Measurements from ENCODE around the gene FBXW12. TPM values are rescaled to one million over a fixed set of nuclear protein-coding genes. Genes with fewer than 3 reads are reported as not detected.
"Not testable (repeated sequence)": the region's sequence is repeated elsewhere in the genome, so short reads cannot be mapped to it uniquely, and the experiment has no call there.

Gene FBXW12
- total RNA-seq, 3 donors from 2014 or later = not detected

- ATAC-seq (no peak), DNase-seq (no peak)
- Histone ChIP-seq H3K36me3 (ENCODE audit: low read depth) (no peaks in the 10 kb centered on the region), H3K4me1 (ENCODE audit: low read depth) (no peaks in the 10 kb centered on the region), H3K9me3 (no peaks in the 10 kb centered on the region), H3K4me3 (no peak overlapping the region)
- no peak for TF ChIP-seq CTCF (IDR thresholded peaks at IDR 0.05)
- intact Hi-C loops (cut with DNase I, micrococcal nuclease) = no loop called here
These were observed 23.7 kb downstream of the FBXW12 start for GRCh38 chr3:48395714-48396113.

DNA sequence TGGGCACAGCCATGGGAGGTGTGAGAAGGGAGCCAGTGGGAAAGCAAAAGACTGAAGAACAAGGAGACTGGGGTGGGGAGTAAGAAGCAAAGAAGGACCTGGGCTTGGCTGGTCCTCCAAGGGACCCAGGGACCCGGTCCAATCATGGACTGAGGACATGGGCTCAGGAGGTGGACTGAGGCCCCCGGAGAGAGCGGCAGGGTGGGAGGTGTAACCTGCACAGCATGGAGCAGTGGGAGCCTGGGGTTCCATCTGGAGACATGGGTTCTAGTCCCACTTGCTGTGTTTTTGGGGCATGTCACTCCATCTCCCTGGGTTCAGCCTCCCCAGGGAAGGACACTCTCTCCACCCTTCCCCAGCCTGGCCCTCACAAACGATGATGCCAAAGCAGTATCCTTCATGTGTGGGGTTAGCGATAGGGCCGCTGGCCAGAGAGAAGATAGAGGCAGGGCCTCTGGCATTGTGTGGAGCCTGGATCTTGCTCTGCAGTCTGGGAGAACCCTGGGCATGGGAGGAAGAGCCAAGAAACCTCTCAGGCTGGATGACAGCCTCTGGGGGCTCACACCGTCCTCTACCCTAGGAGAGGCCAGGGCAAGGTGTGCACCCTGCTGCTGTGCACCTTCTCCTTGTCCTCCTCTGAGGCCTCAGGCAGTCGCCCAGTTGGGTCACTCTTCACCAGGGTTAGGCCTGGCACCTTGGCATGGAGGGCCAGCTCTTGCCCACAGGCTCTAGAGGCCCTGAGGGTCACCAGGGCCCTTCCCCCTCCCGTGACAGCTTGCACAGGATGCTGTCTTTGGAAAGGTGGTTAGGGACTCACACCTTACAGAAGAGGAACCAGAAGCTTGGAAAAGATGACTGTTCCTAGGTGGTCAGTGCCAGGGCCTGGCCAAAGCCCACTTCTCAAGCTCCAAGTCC, 26.0 kb downstream of the FBXW12 start:
- no peaks in the 10 kb centered on the region for H3K36me3 ChIP-seq (ENCODE audit: low read depth)
- ATAC-seq = no peak
- intact Hi-C loops (cut with DNase I, micrococcal nuclease) = no loop called here
- DNase-seq = peak in 1 of 3 donors; percentile 17
- no peaks in the 10 kb centered on the region for H3K4me1 ChIP-seq (ENCODE audit: low read depth)
- TF ChIP-seq CTCF (IDR thresholded peaks at IDR 0.05) = no peak
- H3K9me3 ChIP-seq = no peaks in the 10 kb centered on the region
- H3K4me3 ChIP-seq = no peak overlapping the region

DNA sequence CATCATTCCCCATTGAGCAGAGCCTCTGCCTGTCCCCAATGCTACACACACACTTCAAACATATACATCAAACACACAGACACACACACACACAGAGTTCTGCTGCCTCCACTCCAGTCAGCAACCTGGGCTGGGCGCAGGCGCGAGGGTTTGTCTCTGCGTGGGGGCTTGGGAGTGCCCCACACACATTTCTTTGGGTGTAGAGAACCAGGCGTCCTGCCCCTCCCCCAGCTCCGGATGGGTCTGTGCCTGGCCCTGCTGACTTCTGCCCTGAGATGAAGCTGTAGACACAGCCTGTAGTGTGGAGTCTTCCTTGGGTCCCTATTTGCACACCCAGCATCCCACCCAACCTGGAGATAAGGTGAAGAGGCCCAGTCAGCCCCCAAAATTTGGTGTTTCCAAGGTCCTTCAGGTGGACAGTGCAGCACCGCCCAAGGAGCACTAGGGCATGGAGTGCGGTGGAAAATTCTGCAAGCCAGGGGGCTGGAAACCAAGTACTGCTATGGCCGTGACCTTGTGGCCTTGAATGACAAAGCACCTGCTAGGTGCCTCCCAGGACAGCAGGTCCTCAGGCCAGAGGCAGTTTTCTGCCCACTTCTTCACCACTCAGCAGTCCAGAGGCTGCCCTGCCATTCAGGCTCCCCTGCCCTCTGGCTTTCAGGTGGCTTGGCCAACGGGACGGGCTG, 26.8 kb downstream of the FBXW12 start:
- DNase-seq (peak in 2 of 3 donors; percentile 3 to 19), ATAC-seq (peak; percentile 3)
- intact Hi-C loops (cut with DNase I, micrococcal nuclease) = no loop called here
- Histone ChIP-seq H3K9me3 (no peaks in the 10 kb centered on the region), H3K4me1 (ENCODE audit: low read depth) (no peaks in the 10 kb centered on the region), H3K36me3 (ENCODE audit: low read depth) (no peaks in the 10 kb centered on the region), H3K4me3 (no peak overlapping the region)
- TF ChIP-seq CTCF (IDR thresholded peaks at IDR 0.05) = no peak

- peak in 2 of 3 donors; percentile 3 to 25 for DNase-seq
- H3K4me3 ChIP-seq = no peak overlapping the region
- H3K4me1 ChIP-seq (ENCODE audit: low read depth) = no peaks in the 10 kb centered on the region
- ATAC-seq = peak; percentile 6
- intact Hi-C loops (cut with DNase I, micrococcal nuclease) = loop anchor here (2.0 to 5.0 kb wide), 2 partner anchors 37 to 38 kb away; no protein-coding TSS in a partner anchor
- H3K9me3 ChIP-seq = no peaks in the 10 kb centered on the region
- no peak for TF ChIP-seq CTCF (IDR thresholded peaks at IDR 0.05)
- no peaks in the 10 kb centered on the region for H3K36me3 ChIP-seq (ENCODE audit: low read depth)
These were observed 27.6 kb downstream of the FBXW12 start for GRCh38 chr3:48399387-48400172.

DNA sequence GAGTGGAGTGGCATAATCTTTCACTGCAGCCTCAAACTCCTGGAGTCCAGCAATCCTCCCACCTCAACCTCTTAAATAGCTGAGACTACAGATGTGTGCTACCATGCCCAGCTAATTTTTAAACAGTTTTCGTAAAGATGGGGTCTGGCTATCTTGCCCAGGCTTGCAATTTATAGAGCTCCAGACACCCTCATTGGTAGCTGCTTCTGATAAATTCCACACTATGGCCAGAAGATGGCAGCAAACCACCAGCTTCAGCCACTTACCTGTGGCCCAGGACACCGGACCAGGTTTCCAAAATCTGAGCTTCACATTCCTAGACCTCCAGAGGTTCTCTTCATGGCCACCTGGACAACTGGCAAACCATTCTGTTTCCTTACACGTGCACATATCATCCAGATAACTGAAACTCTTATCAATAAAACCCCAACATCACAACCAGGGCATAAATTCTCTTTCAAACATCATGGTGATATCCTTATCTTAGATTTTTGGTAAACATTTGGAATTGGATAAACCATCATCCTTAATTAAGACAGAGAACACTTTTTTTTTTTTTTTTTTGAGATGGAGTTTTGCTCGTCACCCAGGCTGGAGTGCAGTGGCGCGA, 28.9 kb downstream of the FBXW12 start:
- peak in 2 of 3 donors; percentile 45 to 60 for DNase-seq
- no peaks in the 10 kb centered on the region for H3K9me3 ChIP-seq
- H3K4me3 ChIP-seq = no peak overlapping the region
- peak; percentile 45 for TF ChIP-seq CTCF (IDR thresholded peaks at IDR 0.05)
- no peaks in the 10 kb centered on the region for H3K36me3 ChIP-seq (ENCODE audit: low read depth)
- intact Hi-C loops (cut with DNase I, micrococcal nuclease) = loop anchor here (2.0 to 5.0 kb wide), 2 partner anchors 36 kb away; no protein-coding TSS in a partner anchor
- ATAC-seq = peak; percentile 79
- H3K4me1 ChIP-seq (ENCODE audit: low read depth) = no peaks in the 10 kb centered on the region

DNA sequence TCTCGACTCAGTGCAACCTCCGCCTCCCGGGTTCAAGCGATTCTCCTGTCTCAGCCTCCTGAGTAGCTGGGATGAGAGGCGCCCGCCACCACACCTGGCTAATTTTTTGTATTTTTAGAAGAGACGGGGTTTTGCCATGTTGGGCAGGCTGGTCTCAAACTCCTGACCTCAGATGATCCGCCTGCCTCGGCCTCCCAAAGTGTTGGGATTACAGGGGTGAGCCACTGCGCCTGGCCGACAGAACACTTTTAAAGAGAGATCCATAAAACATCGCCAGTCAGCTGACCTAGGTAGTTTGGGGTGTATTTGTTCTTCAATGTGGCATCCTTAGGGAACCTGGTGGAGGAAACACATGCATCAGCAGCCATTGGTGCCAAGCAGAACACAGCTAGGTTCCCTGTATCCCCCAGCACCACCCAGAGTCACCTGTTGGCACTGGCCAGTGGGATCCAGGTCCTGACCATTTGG, 29.4 kb downstream of the FBXW12 start:
- not testable (repeated sequence) for H3K9me3 ChIP-seq; H3K4me3 ChIP-seq; H3K4me1 ChIP-seq (ENCODE audit: low read depth); H3K36me3 ChIP-seq (ENCODE audit: low read depth); ATAC-seq
- intact Hi-C loops (cut with DNase I, micrococcal nuclease) = loop anchor here (2.0 to 5.0 kb wide), 2 partner anchors 35 to 36 kb away; no protein-coding TSS in a partner anchor
- DNase-seq = peak in 2 of 3 donors; percentile 1 to 12
